Mesenchymal stem cell (in vitro differentiated cells and primary cell): Measurements from ENCODE around the gene PHF11.
"Not testable (repeated sequence)": the region's sequence is repeated elsewhere in the genome, so short reads cannot be mapped to it uniquely, and the experiment has no call there.

Experiments
- DNase-seq: peaks from one replicate; pipeline ENCODE4 v3.0.0-alpha.2; 2013
- H2AFZ ChIP-seq: one replicate; pipeline ENCODE4 v1.6.1; 2013; ENCODE audit warnings: low read depth, mild to moderate bottlenecking, control low read depth, inconsistent platforms, low read length, moderate library complexity
- H2AK5ac ChIP-seq: 2 replicates; pipeline ENCODE4 v1.6.1; 2013; ENCODE audit warnings: low read length, moderate library complexity, mild to moderate bottlenecking, inconsistent platforms; ENCODE audit not compliant: severe bottlenecking
- H2BK120ac ChIP-seq: one replicate; pipeline ENCODE4 v1.6.1; 2013; ENCODE audit warnings: low read depth, mild to moderate bottlenecking, inconsistent platforms, low read length, moderate library complexity
- H2BK12ac ChIP-seq, 2 experiments: one replicate each; pipeline ENCODE4 v1.6.1; 2013; ENCODE audit warnings: inconsistent platforms in 2 of 2, low read length in 2 of 2, mild to moderate bottlenecking in 2 of 2, moderate library complexity in 2 of 2, control low read depth in 1 of 2
- H2BK15ac ChIP-seq: one replicate; pipeline ENCODE4 v1.6.1; 2013; ENCODE audit warnings: mild to moderate bottlenecking, low read depth, inconsistent platforms; ENCODE audit not compliant: poor library complexity, severe bottlenecking
- H2BK5ac ChIP-seq: 2 replicates; pipeline ENCODE4 v1.6.1; 2013; ENCODE audit warnings: low read depth, mild to moderate bottlenecking, low read length, control low read depth, inconsistent platforms; ENCODE audit not compliant: poor library complexity, severe bottlenecking
- H3K14ac ChIP-seq, 2 experiments: one replicate each; pipeline ENCODE4 v1.6.1; 2013; ENCODE audit warnings: inconsistent platforms in 2 of 2, low read length in 2 of 2, control low read depth in 1 of 2, mild to moderate bottlenecking in 1 of 2, moderate library complexity in 1 of 2
- H3K18ac ChIP-seq, 2 experiments: one replicate each; pipeline ENCODE4 v1.6.1; 2013; ENCODE audit warnings: inconsistent platforms in 2 of 2, low read length in 2 of 2, control low read depth in 1 of 2, low read depth in 1 of 2, mild to moderate bottlenecking in 1 of 2
- H3K23ac ChIP-seq, 2 experiments: one replicate each; pipeline ENCODE4 v1.6.1; 2013; ENCODE audit warnings: inconsistent platforms in 2 of 2, low read length in 2 of 2, mild to moderate bottlenecking in 2 of 2, moderate library complexity in 2 of 2, control low read depth in 1 of 2
- H3K27ac ChIP-seq: 2 replicates; pipeline ENCODE4 v1.5.1; 2013; ENCODE audit warnings: mild to moderate bottlenecking, moderate library complexity, low read length, control low read depth, inconsistent platforms; ENCODE audit not compliant: poor library complexity, severe bottlenecking
- H3K27me3 ChIP-seq, 2 experiments: 2 replicates each; pipeline versions ENCODE4 v1.6.1 to v1.7.0; 2013; ENCODE audit warnings: low read length in 2 of 2, mild to moderate bottlenecking in 2 of 2, moderate library complexity in 2 of 2, control low read depth in 1 of 2, inconsistent platforms in 1 of 2; ENCODE audit not compliant: control insufficient read depth in 1 of 2, insufficient read depth in 1 of 2
- H3K36me3 ChIP-seq, 2 experiments: 2 replicates each; pipeline versions ENCODE4 v1.6.1 to v1.7.0; 2013; ENCODE audit warnings: low read length in 2 of 2, control low read depth in 1 of 2, inconsistent platforms in 1 of 2, low read depth in 1 of 2, mild to moderate bottlenecking in 1 of 2; ENCODE audit not compliant: insufficient read depth in 2 of 2, control insufficient read depth in 1 of 2
- H3K4ac ChIP-seq, 2 experiments: one replicate each; pipeline ENCODE4 v1.6.1; 2013; ENCODE audit warnings: inconsistent platforms in 2 of 2, low read length in 2 of 2, mild to moderate bottlenecking in 2 of 2, moderate library complexity in 2 of 2, control low read depth in 1 of 2, low read depth in 1 of 2
- H3K4me1 ChIP-seq: 2 replicates; pipeline ENCODE4 v1.6.1; 2013; ENCODE audit warnings: low read depth, low read length, control low read depth; ENCODE audit not compliant: control insufficient read depth, insufficient read depth
- H3K4me2 ChIP-seq: 2 replicates; pipeline ENCODE4 v1.6.1; 2013; ENCODE audit warnings: low read length, mild to moderate bottlenecking, inconsistent platforms; ENCODE audit not compliant: poor library complexity, severe bottlenecking
- H3K4me3 ChIP-seq, 2 experiments: 2 replicates each; pipeline versions ENCODE4 v1.5.1 to v1.7.0; 2013; ENCODE audit warnings: low read length in 2 of 2, mild to moderate bottlenecking in 2 of 2, control low read depth in 1 of 2, low read depth in 1 of 2; ENCODE audit not compliant: insufficient read depth in 1 of 2
- H3K79me1 ChIP-seq: replicated peaks from 2 replicates; pipeline ENCODE4 v1.6.1; 2013; ENCODE audit warnings: mild to moderate bottlenecking, control low read depth, low read length, inconsistent platforms; ENCODE audit not compliant: poor library complexity, severe bottlenecking
- H3K9ac ChIP-seq: 2 replicates; pipeline ENCODE4 v1.7.0; 2013; ENCODE audit warnings: mild to moderate bottlenecking, low read length, moderate library complexity
- H3K9me3 ChIP-seq: 2 replicates; pipeline ENCODE4 v1.7.0; 2013; ENCODE audit warnings: mild to moderate bottlenecking, low read length; ENCODE audit not compliant: control insufficient read depth
- H4K8ac ChIP-seq: one replicate; pipeline ENCODE4 v1.6.1; 2013; ENCODE audit warnings: inconsistent platforms, mild to moderate bottlenecking, low read length, moderate library complexity
- H4K91ac ChIP-seq: one replicate; pipeline ENCODE4 v1.6.1; 2013; ENCODE audit warnings: mild to moderate bottlenecking, low read length, inconsistent platforms
- WGBS: methylation state at CpG from one replicate; pipeline ENCODE4 v1.1.7; 2013; ENCODE audit warnings: mixed read lengths; 5-methylcytosine and 5-hydroxymethylcytosine counted together

The PHF11 gene

GRCh38 chr13:49565461-49565860 lies 69.7 kb downstream of the PHF11 start:
- not testable (repeated sequence) for H2BK120ac ChIP-seq, H3K9me3 ChIP-seq, H3K4me1 ChIP-seq, H3K4me3 ChIP-seq, H2BK5ac ChIP-seq, DNase-seq, H4K91ac ChIP-seq, H2AK5ac ChIP-seq, H4K8ac ChIP-seq, H3K79me1 ChIP-seq, H3K9ac ChIP-seq, H3K4ac ChIP-seq, H3K18ac ChIP-seq, H3K27me3 ChIP-seq, H3K23ac ChIP-seq, H2AFZ ChIP-seq, H2BK12ac ChIP-seq, H3K4me2 ChIP-seq, H3K14ac ChIP-seq, H2BK15ac ChIP-seq, H3K27ac ChIP-seq
- peaks cover 0 to 20% of the 10 kb centered on the region in 2 experiments for H3K36me3 ChIP-seq
- no CpG with 5 or more reads among the region's 25 CpGs for WGBS

- WGBS = 98% methylated on average over 3 of the region's 4 CpGs
- H2BK5ac ChIP-seq = no peak overlapping the region
These were observed 70.7 kb downstream of the PHF11 start for GRCh38 chr13:49566461-49566860.

GRCh38 chr13:49567491-49567890 lies 71.7 kb downstream of the PHF11 start:
- no peak overlapping the region for H4K91ac ChIP-seq
- H3K27me3 ChIP-seq = no peaks in the 10 kb centered on the region
- H3K4ac ChIP-seq = no peak overlapping the region
- DNase-seq = no peak
- peaks cover 8% of the 10 kb centered on the region for H3K79me1 ChIP-seq
- WGBS = 96% methylated on average over 5 of the region's 5 CpGs
- no peak overlapping the region for H3K14ac ChIP-seq
- no peak overlapping the region for H2AFZ ChIP-seq
- H2BK120ac ChIP-seq = no peak overlapping the region
- no peaks in the 10 kb centered on the region for H3K9me3 ChIP-seq
- no peak overlapping the region for H2AK5ac ChIP-seq
- H3K18ac ChIP-seq = no peak overlapping the region
- no peak overlapping the region for H4K8ac ChIP-seq
- no peak overlapping the region for H2BK15ac ChIP-seq
- no peak overlapping the region for H2BK12ac ChIP-seq
- no peak overlapping the region for H3K4me3 ChIP-seq
- H3K9ac ChIP-seq = no peak overlapping the region
- no peak overlapping the region for H2BK5ac ChIP-seq
- peaks cover 0 to 19% of the 10 kb centered on the region in 2 experiments for H3K36me3 ChIP-seq
- no peak overlapping the region for H3K4me2 ChIP-seq
- H3K27ac ChIP-seq = no peak overlapping the region
- H3K4me1 ChIP-seq = peaks cover 3% of the 10 kb centered on the region
- H3K23ac ChIP-seq = no peak overlapping the region

More at GRCh38 chr13:49566461-49566860, 70.7 kb downstream of the PHF11 start:
- Histone ChIP-seq H2BK12ac (no peak overlapping the region), H3K36me3 (peaks cover 0 to 17% of the 10 kb centered on the region in 2 experiments), H2BK15ac (no peak overlapping the region), H4K8ac (no peak overlapping the region), H3K18ac (no peak overlapping the region), H3K9me3 (no peaks in the 10 kb centered on the region), H3K4me1 (peaks cover 2% of the 10 kb centered on the region), H2BK120ac (no peak overlapping the region), H4K91ac (no peak overlapping the region), H2AK5ac (no peak overlapping the region), H3K4ac (no peak overlapping the region), H2AFZ (no peak overlapping the region), H3K9ac (no peak overlapping the region), H3K79me1 (peaks cover 9% of the 10 kb centered on the region), H3K4me2 (no peak overlapping the region), H3K23ac (no peak overlapping the region), H3K4me3 (no peak overlapping the region), H3K27ac (no peak overlapping the region), H3K14ac (no peak overlapping the region), H3K27me3 (no peaks in the 10 kb centered on the region)
- DNase-seq = no peak

DNA sequence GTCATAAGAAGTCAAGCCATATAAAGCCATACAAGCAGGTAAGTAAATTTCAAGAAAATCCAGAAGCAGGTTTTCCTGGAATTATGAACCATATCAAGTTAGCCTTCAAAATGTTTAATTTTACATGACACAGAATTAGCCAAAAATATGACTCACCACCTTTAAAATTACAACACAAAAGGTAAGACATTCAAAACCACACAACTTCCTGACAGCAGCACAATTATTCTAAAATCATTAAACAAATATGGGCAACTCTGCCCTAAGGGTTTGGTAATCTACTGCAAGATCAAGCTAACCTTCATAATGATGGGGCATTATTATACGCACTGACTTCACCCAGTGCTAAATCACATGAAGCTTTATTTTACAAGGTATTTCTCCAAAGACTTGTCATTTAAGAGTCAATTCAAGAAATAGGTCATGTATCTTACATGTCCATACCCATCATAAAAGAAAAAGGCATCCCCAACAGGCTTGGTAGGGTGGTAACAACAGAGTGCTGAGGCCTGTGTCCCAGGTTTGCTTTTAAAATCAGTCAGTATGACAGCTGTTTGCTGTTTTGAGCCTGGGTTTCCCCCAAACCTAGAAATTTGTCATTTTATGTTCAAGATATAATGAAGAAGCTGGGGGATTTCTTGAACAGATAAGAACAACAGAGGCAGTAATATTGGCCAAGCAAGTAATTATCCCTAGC lies 74.4 kb downstream of the PHF11 start:
- no peak overlapping the region for H3K9ac ChIP-seq
- no peaks in the 10 kb centered on the region for H3K27me3 ChIP-seq
- no peak overlapping the region for H3K4me2 ChIP-seq
- no peak overlapping the region for H2BK120ac ChIP-seq
- no peak overlapping the region for H3K27ac ChIP-seq
- no peak overlapping the region for H2AK5ac ChIP-seq
- no peak overlapping the region for H3K4ac ChIP-seq
- H4K91ac ChIP-seq = no peak overlapping the region
- no peak for DNase-seq
- H3K23ac ChIP-seq = no peak overlapping the region
- H2BK15ac ChIP-seq = no peak overlapping the region
- H3K9me3 ChIP-seq = no peaks in the 10 kb centered on the region
- 100% methylated on average over 1 of the region's 1 CpG for WGBS
- no peak overlapping the region for H3K18ac ChIP-seq
- peaks cover 3% of the 10 kb centered on the region for H3K4me1 ChIP-seq
- H2AFZ ChIP-seq = no peak overlapping the region
- H3K36me3 ChIP-seq = peaks cover 0 to 16% of the 10 kb centered on the region in 2 experiments
- H2BK5ac ChIP-seq = no peak overlapping the region
- H3K79me1 ChIP-seq = peaks cover 7% of the 10 kb centered on the region
- H3K14ac ChIP-seq = no peak overlapping the region
- H3K4me3 ChIP-seq = no peak overlapping the region
- no peak overlapping the region for H2BK12ac ChIP-seq
- no peak overlapping the region for H4K8ac ChIP-seq
